Ishikawa (cell line): ENCODE measurements around the gene TDP1.

Experiments used
- CREB1 ChIP-seq: IDR thresholded peaks from 2 replicates; pipeline ENCODE4 v1.6.1; 2012; ENCODE audit warnings: low read depth
- EP300 ChIP-seq: IDR thresholded peaks from 2 replicates; pipeline ENCODE4 v1.6.1; 2012; ENCODE audit warnings: borderline replicate concordance
- NFIC ChIP-seq: IDR thresholded peaks from 2 replicates; pipeline ENCODE4 v1.6.1; 2012
- TAF1 ChIP-seq: IDR thresholded peaks from 2 replicates; pipeline ENCODE4 v1.6.1; 2012; ENCODE audit warnings: low read depth, mild to moderate bottlenecking
- TCF12 ChIP-seq: IDR thresholded peaks from 2 replicates; pipeline ENCODE4 v1.6.1; 2012; ENCODE audit warnings: low read depth
- TEAD4 ChIP-seq: IDR thresholded peaks from 2 replicates; pipeline ENCODE4 v1.6.1; 2012
- TF ChIP-seq, protein P1 (sequence below): IDR thresholded peaks from 2 replicates; pipeline ENCODE4 v1.6.1; 2012
- TF ChIP-seq, protein P2 (sequence below): IDR thresholded peaks from 2 replicates; pipeline ENCODE4 v1.6.1; 2012; ENCODE audit warnings: low read depth, mild to moderate bottlenecking

The TDP1 gene

DNA sequence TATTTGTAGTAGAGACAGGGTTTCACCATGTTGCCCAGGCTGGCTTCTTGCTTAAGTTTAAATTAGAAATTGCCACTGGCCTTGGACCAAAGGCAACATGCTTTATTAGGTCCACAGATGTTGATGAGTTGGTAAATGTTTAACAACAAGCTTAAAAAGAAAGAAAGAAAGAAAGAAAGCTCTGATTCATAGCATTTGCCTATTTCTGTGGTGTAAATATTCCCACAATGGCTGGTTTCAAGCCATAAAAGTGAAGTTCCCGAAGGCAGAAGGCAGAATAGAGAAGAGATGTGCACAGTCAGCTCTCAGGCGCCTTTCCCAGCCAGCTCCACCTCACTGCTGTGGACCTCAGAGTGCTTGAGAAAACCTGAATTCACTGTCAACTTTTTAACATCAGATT is 132.4 kb downstream of the TDP1 start:
- no peak for TF ChIP-seq CREB1

DNA sequence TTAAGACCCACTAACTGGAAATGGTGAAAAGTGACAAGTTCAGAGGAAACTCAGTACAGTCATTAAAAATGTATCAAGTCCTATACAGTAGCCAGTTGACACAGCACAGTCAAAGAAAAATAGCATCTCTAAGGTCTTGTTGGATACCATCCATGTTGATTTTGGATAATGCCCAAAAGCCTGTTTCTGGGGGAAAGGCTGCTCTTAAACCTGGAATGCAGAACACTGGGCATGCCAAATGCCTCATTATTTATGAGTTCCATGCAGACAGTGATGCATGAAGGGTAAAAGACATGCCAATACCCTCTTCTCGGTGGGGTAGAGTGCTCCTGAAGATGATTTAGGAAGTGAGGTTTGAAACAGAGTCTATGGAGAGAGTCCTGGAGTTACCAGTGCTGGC is 135.7 kb downstream of the TDP1 start:
- TF ChIP-seq TAF1, result no peak
- TF ChIP-seq TCF12, result peak; percentile 60
- TF ChIP-seq NFIC, result peak; percentile 95
- TF ChIP-seq EP300, result peak; percentile 65; the same call in 1 of the 2 replicates
- TF ChIP-seq TEAD4, result peak; percentile 84

DNA sequence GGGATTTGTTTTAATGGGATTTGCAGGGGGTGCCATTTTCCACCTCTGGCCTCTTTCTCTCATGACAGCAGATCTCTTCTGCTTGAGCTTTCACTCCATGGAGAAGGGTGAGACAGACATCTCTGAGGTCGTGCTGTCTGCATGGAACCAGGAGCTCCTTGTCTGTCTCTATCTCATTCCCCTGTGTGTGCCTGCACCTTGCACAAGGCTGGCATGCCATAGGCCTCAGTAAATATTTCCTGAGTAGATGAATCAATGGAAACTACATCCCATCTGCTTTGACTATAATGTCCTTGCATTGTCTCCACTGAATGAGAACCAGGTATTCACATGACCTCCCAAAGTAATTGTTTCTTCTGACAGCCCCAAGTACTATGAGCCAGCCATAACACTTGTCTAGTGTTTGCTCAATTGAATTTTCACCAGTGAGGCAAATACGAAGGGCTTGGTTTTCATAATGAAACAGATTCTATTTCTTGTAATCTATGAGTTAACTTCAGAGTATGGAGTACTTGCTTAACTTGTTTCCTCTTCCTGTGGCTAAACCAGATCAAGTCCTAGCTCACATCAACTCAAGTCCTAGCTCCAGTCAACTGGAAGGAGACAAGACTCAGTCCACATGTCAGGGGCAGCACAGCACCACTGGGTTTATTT is 138.3 kb downstream of the TDP1 start:
- TF ChIP-seq, protein P1, sequence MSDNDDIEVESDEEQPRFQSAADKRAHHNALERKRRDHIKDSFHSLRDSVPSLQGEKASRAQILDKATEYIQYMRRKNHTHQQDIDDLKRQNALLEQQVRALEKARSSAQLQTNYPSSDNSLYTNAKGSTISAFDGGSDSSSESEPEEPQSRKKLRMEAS, result no peak
- peak; percentile 18; the same call in 1 of the 2 replicates for TF ChIP-seq NFIC
- TF ChIP-seq, protein P2, sequence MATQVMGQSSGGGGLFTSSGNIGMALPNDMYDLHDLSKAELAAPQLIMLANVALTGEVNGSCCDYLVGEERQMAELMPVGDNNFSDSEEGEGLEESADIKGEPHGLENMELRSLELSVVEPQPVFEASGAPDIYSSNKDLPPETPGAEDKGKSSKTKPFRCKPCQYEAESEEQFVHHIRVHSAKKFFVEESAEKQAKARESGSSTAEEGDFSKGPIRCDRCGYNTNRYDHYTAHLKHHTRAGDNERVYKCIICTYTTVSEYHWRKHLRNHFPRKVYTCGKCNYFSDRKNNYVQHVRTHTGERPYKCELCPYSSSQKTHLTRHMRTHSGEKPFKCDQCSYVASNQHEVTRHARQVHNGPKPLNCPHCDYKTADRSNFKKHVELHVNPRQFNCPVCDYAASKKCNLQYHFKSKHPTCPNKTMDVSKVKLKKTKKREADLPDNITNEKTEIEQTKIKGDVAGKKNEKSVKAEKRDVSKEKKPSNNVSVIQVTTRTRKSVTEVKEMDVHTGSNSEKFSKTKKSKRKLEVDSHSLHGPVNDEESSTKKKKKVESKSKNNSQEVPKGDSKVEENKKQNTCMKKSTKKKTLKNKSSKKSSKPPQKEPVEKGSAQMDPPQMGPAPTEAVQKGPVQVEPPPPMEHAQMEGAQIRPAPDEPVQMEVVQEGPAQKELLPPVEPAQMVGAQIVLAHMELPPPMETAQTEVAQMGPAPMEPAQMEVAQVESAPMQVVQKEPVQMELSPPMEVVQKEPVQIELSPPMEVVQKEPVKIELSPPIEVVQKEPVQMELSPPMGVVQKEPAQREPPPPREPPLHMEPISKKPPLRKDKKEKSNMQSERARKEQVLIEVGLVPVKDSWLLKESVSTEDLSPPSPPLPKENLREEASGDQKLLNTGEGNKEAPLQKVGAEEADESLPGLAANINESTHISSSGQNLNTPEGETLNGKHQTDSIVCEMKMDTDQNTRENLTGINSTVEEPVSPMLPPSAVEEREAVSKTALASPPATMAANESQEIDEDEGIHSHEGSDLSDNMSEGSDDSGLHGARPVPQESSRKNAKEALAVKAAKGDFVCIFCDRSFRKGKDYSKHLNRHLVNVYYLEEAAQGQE, result no peak
